Spleen (tissue), 7 donors: Measurements from ENCODE around the gene CSNK2A1.

ENCODE experiments used
- CTCF ChIP-seq, 11 experiments: fragments of 200-600 bp in 7 of 11; fragments of 450-650 bp in 4 of 11; sonication (generic) in 4 of 11; IDR thresholded peaks in 8 of 11; conservative IDR thresholded peaks in 3 of 11; 1 replicate in 7 of 11; 2 replicates in 4 of 11; pipeline versions ENCODE4 v1.4.0 to v1.8.0; 2016 to 2021; ENCODE audit warnings: antibody characterized with exemption in 11 of 11, inconsistent platforms in 4 of 11, mild to moderate bottlenecking in 1 of 11
- POLR2A ChIP-seq, 3 donors: fragments of 450-650 bp; IDR thresholded peaks; one replicate each; pipeline ENCODE4 v1.5.1; 2017; ENCODE audit warnings: antibody characterized with exemption in 3 of 3, mild to moderate bottlenecking in 1 of 3
- POLR2AphosphoS5 ChIP-seq, 3 donors: sonication (generic); formaldehyde crosslinking; IDR thresholded peaks; one replicate each; pipeline ENCODE4 v1.5.1; 2017; ENCODE audit warnings: antibody characterized with exemption in 3 of 3
- donor health status: DM: no; HTN: no; CAD: no; lungs with moderate emphysema.
- donor health status: DM: no; HTN: no; CAD: no.
- donor health status: DM: no; HTN: no; CAD: no.

DNA sequence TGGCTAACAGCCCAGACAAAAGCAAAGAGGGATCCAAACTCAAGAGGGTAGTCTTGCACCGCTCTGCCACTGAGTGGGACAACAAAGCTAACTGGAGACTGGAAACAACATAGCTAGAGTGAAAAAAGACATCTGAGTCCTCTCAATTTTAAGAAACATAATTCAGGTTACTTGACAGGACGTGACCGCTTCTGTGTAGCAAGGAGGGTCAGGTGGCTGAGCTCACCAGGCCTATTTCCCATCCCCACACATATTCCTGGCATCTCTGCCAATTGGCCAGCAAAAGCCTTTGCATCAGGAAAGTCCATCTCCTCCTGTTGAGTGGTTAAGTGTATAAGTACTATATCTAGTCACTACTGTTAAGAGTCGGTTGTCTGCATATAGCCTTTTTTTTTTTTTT lies 55.9 kb downstream of the CSNK2A1 start:
- TF ChIP-seq CTCF (IDR thresholded peaks at IDR 0.05 in 8 of 11, conservative IDR thresholded peaks at IDR 0.05 in 3 of 11) = no peak
- TF ChIP-seq POLR2A (IDR thresholded peaks at IDR 0.05) = no peak
- TF ChIP-seq POLR2AphosphoS5 (IDR thresholded peaks at IDR 0.05) = no peak
